K562 (cell line): ENCODE results near the gene TOPORS. TPM values are rescaled to one million over a fixed set of nuclear protein-coding genes. Genes with fewer than 3 reads are reported as not detected.

ENCODE experiments used
- ELF4 ChIP-seq: fragments of 450-650 bp; formaldehyde crosslinking; IDR thresholded peaks from 2 replicates; pipeline ENCODE4 v1.4.0; 2022; ENCODE audit warnings: missing genetic modification characterization
- ETV6 ChIP-seq, 3 experiments: fragments of 150-350 bp in 1 of 3; sonication (generic) in 1 of 3; formaldehyde crosslinking in 1 of 3; IDR thresholded peaks; 2 replicates each; pipeline versions ENCODE4 v1.6.1 to v1.8.0; 2014 to 2022; ENCODE audit warnings: borderline replicate concordance in 2 of 3, low read depth in 2 of 3, antibody characterized with exemption in 1 of 3, low read length in 1 of 3, mild to moderate bottlenecking in 1 of 3, missing genetic modification reagents in 1 of 3
- GTF2B ChIP-seq: IDR thresholded peaks from 2 replicates; pipeline ENCODE4 v1.6.1; 2011; ENCODE audit not compliant: insufficient read length; ENCODE audit errors: extremely low read depth
- MAFF ChIP-seq: IDR thresholded peaks from 2 replicates; pipeline ENCODE4 v1.6.1; 2012; ENCODE audit warnings: low read length, improper control_type of control experiment
- MEF2A ChIP-seq: IDR thresholded peaks from 2 replicates; pipeline ENCODE4 v1.6.1; 2011; ENCODE audit warnings: low read depth, mild to moderate bottlenecking, low read length, moderate library complexity; ENCODE audit not compliant: control insufficient read depth
- NR2C1 ChIP-seq, 2 experiments: fragments of 450-650 bp; IDR thresholded peaks; 2 replicates each; pipeline ENCODE4 v1.6.1; 2017; ENCODE audit warnings: mild to moderate bottlenecking in 2 of 2, antibody characterized with exemption in 1 of 2, inconsistent platforms in 1 of 2, missing compliant biosample characterization in 1 of 2, missing genetic modification characterization in 1 of 2
- POLR3A ChIP-seq: IDR thresholded peaks from 2 replicates; pipeline ENCODE4 v1.6.1; 2011; ENCODE audit warnings: borderline replicate concordance, mild to moderate bottlenecking, moderate library complexity; ENCODE audit not compliant: insufficient read length, insufficient read depth; ENCODE audit errors: extremely low read depth
- PURB ChIP-seq: sonication (generic); formaldehyde crosslinking; IDR thresholded peaks from 2 replicates; pipeline ENCODE4 v1.9.0; 2021; ENCODE audit warnings: low read depth, mild to moderate bottlenecking, missing genetic modification reagents
- SIN3A ChIP-seq, 2 experiments: fragments of 150-350 bp in 1 of 2; IDR thresholded peaks; 2 replicates each; pipeline ENCODE4 v1.6.1; 2011 to 2016; ENCODE audit warnings: borderline replicate concordance in 2 of 2, low read depth in 2 of 2, low read length in 2 of 2, mild to moderate bottlenecking in 2 of 2, moderate library complexity in 2 of 2; ENCODE audit not compliant: control insufficient read depth in 1 of 2
- TBP ChIP-seq: optimal IDR thresholded peaks from 2 replicates; pipeline ENCODE3; 2011; ENCODE audit warnings: low read depth, low read length, improper control_type of control experiment
- TCF7 ChIP-seq: sonication (generic); IDR thresholded peaks from 2 replicates; pipeline ENCODE4 v1.6.1; 2016; ENCODE audit warnings: antibody characterized with exemption, borderline replicate concordance
- ZHX1 ChIP-seq: fragments of 150-350 bp; conservative IDR thresholded peaks from 2 replicates; pipeline ENCODE4 v1.6.1; 2014; ENCODE audit warnings: low read length
- ZNF140 ChIP-seq: fragments of 250-450 bp; sonication (Bioruptor Pico); IDR thresholded peaks from 2 replicates; pipeline ENCODE4 v1.8.0; 2021; ENCODE audit warnings: moderate library complexity, mild to moderate bottlenecking, inconsistent platforms
- ZNF3 ChIP-seq: fragments of 250-450 bp; sonication (Bioruptor Pico); IDR thresholded peaks from 2 replicates; pipeline ENCODE4 v1.5.0; 2021; ENCODE audit warnings: mild to moderate bottlenecking, moderate library complexity
- ZNF644 ChIP-seq: fragments of 200-800 bp; sonication (Bioruptor generic); IDR thresholded peaks from 2 replicates; pipeline ENCODE4 v1.6.1; 2016; ENCODE audit warnings: low read depth, missing genetic modification characterization, missing compliant biosample characterization
- polyA plus RNA-seq, 8 experiments: library from polyadenylated mRNA; depleted of rRNA in 4 of 8; stranded (reverse) in 5 of 8; unstranded in 3 of 8; fragments of >200 nt; fragmentation: Nextera tagmentation in 2 of 8; fragmentation: Illumina TruSeq in 1 of 8; extraction: Ambion mirVana in 2 of 8; extraction: Trizol in 1 of 8; gene quantifications; 2 replicates each; pipeline versions ENCODE4 v1.2.1 to v1.2.3, GENCODE V29; 2011 to 2014; ENCODE audit warnings: inconsistent platforms in 1 of 8, missing spikeins in 1 of 8
- total RNA-seq, 7 experiments: library from RNA; depleted of rRNA in 6 of 7; stranded (reverse); fragments of >200 nt in 6 of 7; fragmentation: Illumina TruSeq in 2 of 7; extraction: Trizol in 2 of 7; gene quantifications; 2 replicates each; pipeline versions ENCODE4 v1.2.1 to v1.2.3, GENCODE V29; 2011 to 2021; ENCODE audit warnings: low replicate concordance in 1 of 7
- TF ChIP-seq, protein P1 (sequence below): sonication (generic); formaldehyde crosslinking; IDR thresholded peaks from 2 replicates; pipeline ENCODE4 v1.8.0; 2022; ENCODE audit warnings: mild to moderate bottlenecking, missing genetic modification reagents
- TF ChIP-seq, protein P2 (sequence below): fragments of 450-650 bp; conservative IDR thresholded peaks from 2 replicates; pipeline ENCODE4 v1.6.1; 2016; ENCODE audit warnings: missing genetic modification characterization, low read depth, mild to moderate bottlenecking, control low read depth, missing compliant biosample characterization

Gene TOPORS
- total and polyA plus RNA-seq, 9 of the 15 experiments (the other 6 are each of a cell fraction or from before 2014, with no cell fraction given): 4.3 to 19.6 (median 9.9) TPM

GRCh38 chr9:32572900-32573523 lies 20.6 kb upstream of the TOPORS start, which contains the start of gene NDUFB6 (continued):
- TF ChIP-seq ZNF644 (tag) (no peak), TBP (peak; percentile 67), SIN3A (IDR thresholded peaks at IDR 0.05; ENCODE audit: borderline replicate concordance in 2 of 2, control insufficient read depth in 1 of 2, low read depth in 2 of 2, low read length in 2 of 2) (peak in 1 of 2 experiments; percentile 69; a peak in 1 of 4 replicates), ZHX1 (no peak), PURB (CRISPR knock-in tag) (no peak), MAFF (no peak), GTF2B (no peak), POLR3A (no peak), ZNF140 (CRISPR knock-in tag) (no peak), TCF7 (no peak), ETV6 (IDR thresholded peaks at IDR 0.05; ENCODE audit: borderline replicate concordance in 1 of 2, low read depth in 2 of 2, low read length in 1 of 2) (no peak), ETV6 (CRISPR knock-in tag; IDR thresholded peaks at IDR 0.05; ENCODE audit: borderline replicate concordance) (no peak), MEF2A (no peak), NR2C1 (IDR thresholded peaks at IDR 0.05) (peak; percentile 19; the same call in 1 of the 2 replicates), NR2C1 (tag; IDR thresholded peaks at IDR 0.05) (no peak), ZNF3 (no peak), ELF4 (no peak)
- TF ChIP-seq, protein P1, sequence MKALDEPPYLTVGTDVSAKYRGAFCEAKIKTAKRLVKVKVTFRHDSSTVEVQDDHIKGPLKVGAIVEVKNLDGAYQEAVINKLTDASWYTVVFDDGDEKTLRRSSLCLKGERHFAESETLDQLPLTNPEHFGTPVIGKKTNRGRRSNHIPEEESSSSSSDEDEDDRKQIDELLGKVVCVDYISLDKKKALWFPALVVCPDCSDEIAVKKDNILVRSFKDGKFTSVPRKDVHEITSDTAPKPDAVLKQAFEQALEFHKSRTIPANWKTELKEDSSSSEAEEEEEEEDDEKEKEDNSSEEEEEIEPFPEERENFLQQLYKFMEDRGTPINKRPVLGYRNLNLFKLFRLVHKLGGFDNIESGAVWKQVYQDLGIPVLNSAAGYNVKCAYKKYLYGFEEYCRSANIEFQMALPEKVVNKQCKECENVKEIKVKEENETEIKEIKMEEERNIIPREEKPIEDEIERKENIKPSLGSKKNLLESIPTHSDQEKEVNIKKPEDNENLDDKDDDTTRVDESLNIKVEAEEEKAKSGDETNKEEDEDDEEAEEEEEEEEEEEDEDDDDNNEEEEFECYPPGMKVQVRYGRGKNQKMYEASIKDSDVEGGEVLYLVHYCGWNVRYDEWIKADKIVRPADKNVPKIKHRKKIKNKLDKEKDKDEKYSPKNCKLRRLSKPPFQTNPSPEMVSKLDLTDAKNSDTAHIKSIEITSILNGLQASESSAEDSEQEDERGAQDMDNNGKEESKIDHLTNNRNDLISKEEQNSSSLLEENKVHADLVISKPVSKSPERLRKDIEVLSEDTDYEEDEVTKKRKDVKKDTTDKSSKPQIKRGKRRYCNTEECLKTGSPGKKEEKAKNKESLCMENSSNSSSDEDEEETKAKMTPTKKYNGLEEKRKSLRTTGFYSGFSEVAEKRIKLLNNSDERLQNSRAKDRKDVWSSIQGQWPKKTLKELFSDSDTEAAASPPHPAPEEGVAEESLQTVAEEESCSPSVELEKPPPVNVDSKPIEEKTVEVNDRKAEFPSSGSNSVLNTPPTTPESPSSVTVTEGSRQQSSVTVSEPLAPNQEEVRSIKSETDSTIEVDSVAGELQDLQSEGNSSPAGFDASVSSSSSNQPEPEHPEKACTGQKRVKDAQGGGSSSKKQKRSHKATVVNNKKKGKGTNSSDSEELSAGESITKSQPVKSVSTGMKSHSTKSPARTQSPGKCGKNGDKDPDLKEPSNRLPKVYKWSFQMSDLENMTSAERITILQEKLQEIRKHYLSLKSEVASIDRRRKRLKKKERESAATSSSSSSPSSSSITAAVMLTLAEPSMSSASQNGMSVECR: peak; percentile 27; the same call in 1 of the 2 replicates
- TF ChIP-seq, protein P2, sequence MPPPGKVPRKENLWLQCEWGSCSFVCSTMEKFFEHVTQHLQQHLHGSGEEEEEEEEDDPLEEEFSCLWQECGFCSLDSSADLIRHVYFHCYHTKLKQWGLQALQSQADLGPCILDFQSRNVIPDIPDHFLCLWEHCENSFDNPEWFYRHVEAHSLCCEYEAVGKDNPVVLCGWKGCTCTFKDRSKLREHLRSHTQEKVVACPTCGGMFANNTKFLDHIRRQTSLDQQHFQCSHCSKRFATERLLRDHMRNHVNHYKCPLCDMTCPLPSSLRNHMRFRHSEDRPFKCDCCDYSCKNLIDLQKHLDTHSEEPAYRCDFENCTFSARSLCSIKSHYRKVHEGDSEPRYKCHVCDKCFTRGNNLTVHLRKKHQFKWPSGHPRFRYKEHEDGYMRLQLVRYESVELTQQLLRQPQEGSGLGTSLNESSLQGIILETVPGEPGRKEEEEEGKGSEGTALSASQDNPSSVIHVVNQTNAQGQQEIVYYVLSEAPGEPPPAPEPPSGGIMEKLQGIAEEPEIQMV (tag): no peak
